NCI-H2196 treated with DMSO at 0.1 percent for 48 hours (cell line): ENCODE measurements around the gene CCDC90B.
A peak's percentile ranks its signal among the peaks of the same experiment; 100 is the strongest.
"Not testable (repeated sequence)": the region's sequence is repeated elsewhere in the genome, so short reads cannot be mapped to it uniquely, and the experiment has no call there.

Experiments used
- DNase-seq: peaks from one replicate; lab custom pipeline; 2025; ENCODE audit not compliant: unreplicated experiment; lab: John Stamatoyannopoulos, UW

CCDC90B gene

GRCh38 chr11:83292709-83293456, 6.7 kb upstream of the CCDC90B start:
- peak; percentile 10 for DNase-seq

GRCh38 chr11:83287631-83288030, 1.5 kb upstream of the CCDC90B start:
- DNase-seq, result no peak

- no peak for DNase-seq
These were observed 906 bp downstream of the CCDC90B start for GRCh38 chr11:83285151-83285770.

- no peak for DNase-seq
These were observed 1.5 kb downstream of the CCDC90B start for GRCh38 chr11:83284501-83285150.

DNA sequence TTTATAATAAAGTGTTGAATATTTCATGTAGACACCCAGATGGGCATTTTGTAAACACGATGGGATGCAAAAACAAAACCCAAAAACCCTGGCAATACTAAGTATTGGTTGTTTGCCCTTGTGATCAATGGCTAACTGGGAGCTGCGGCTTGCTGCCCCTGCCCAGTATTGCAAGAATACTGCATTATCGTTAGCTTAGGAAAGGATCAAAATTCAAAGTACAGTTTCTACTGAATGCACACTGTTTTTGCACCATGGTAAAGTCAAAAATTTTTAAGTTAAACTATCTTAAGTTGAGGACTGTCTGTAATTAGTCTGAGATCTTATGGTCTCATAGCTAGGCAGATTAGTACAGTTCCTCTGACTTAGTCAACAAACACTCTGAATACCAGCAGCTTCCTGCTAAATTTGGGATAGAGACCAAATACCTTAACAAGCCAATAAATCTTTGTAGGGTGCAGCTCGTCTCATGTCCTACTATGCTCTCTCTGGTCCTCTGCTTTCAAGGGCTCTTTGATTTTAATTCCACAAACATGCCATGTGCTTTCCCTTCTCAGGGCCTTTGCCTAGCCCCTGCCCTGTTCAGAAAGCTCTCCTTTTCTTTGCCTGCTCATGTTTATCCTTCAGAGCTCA, 4.0 kb downstream of the CCDC90B start:
- DNase-seq, result no peak

GRCh38 chr11:83280256-83280655, 5.9 kb downstream of the CCDC90B start:
- DNase-seq, result no peak

- no peak for DNase-seq
These were observed 7.8 kb downstream of the CCDC90B start for GRCh38 chr11:83278351-83278750.

- no peak for DNase-seq
These were observed 10.1 kb downstream of the CCDC90B start for GRCh38 chr11:83275888-83276641.

DNA sequence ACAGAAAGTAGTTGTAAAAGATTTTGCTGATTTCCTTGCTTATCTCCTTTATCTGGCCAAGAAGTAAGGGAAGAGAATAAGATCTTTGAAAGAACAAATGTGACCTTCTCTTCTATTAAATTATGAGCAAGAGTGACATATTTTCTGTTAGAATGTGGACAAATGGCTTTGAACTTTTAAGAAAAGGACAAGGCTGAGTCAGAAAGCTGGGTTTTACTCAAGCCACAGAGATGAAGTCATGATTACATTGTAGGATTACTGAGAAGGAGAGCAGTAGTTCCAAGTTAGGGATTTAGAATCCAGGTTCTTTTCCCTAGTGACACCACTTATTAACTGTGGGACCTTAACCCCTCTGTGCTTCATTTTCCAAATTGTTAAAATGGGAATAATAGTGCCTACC, 13.5 kb downstream of the CCDC90B start:
- no peak for DNase-seq

DNA sequence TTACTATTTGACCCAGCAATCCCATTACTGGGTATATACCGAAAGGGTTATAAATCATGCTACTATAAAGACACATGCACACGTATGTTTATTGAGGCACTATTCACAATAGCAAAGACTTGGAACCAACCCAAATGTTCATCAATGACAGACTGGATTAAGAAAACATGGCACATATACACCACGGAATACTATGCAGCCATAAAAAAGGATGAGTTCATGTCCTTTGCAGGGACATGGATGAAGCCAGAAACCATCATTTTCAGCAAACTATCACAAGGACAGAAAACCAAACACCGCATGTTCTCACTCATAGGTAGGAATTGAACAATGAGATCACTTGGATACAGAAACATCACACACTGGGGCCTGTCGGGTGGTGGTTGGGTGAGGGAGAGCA, 14.4 kb downstream of the CCDC90B start:
- DNase-seq, result not testable (repeated sequence)

- not testable (repeated sequence) for DNase-seq
These were observed 17.1 kb downstream of the CCDC90B start for GRCh38 chr11:83269080-83269479.

DNA sequence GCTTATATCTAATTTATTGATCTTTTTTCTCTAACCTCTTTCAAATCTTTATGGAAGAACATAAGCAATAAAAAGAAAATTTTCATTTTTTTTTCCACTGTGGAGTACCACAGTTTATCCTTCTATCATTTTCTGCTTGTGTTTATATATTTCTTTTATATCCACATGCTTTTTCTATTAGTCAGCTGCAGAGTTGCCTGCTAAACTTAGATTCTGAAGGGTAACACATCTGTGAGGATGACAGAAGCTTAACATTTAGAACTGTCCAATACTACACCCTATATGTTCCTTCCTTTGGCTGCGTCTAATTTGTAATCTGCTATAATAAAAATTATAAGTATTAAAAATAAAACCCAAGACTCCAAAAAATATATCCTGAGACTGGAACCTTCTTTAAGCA, 20.8 kb downstream of the CCDC90B start:
- no peak for DNase-seq

GRCh38 chr11:83259559-83259958, 26.6 kb downstream of the CCDC90B start:
- DNase-seq, result no peak

- DNase-seq, result no peak
These were observed 28.4 kb downstream of the CCDC90B start for GRCh38 chr11:83257761-83258168.

- DNase-seq, result no peak
These were observed 29.4 kb downstream of the CCDC90B start for GRCh38 chr11:83256602-83257340.

- DNase-seq, result no peak
These were observed 30.8 kb downstream of the CCDC90B start for GRCh38 chr11:83255366-83255765.

- no peak for DNase-seq
These were observed 33.2 kb downstream of the CCDC90B start for GRCh38 chr11:83252941-83253340.

GRCh38 chr11:83252266-83252665, 33.9 kb downstream of the CCDC90B start:
- DNase-seq, result no peak

DNA sequence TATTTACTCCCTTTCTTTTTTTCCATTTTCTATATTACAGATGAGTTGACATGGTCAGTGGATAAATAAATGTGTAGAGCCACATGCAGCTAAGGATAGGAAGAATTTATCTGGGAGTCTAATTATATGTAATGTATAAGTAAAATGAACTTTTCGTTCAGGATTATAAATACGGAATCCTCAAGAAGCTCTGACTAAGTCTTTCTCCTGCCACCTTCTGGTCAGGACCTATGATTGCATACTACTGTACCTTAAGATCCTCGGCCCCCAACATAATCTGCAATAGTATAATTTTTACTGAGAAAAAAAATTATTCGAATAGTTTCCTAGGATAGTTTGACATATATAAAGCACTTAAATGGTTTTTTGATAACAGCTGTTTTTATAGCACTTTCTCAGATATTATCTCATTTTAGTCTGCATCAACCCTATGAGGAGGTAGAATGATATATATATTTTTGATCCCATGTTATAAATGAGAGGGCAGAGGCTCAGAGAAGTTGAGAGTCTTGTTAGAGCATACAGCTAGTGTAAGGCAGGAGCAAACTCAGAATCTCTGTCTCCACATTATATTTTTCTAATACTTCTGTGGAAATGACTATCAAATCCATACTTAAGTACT, 36.1 kb downstream of the CCDC90B start:
- peak; percentile 12 for DNase-seq

GRCh38 chr11:83249445-83249844, 36.7 kb downstream of the CCDC90B start:
- DNase-seq, result no peak
